Caco-2 (cell line): ENCODE data around the gene MCAM. TPM values are rescaled to one million over a fixed set of nuclear protein-coding genes. Genes with fewer than 3 reads are reported as not detected.

Experiments used
- BruUV-seq: library from RNA; stranded (reverse); fragments of 400-500 nt; replicated peaks from 2 replicates; lab custom pipeline; 2021; lab: Mats Ljungman, UMichigan
- CTCF ChIA-PET: fragments of 300-600 bp; sonication (Branson Sonifier 250); formaldehyde crosslinking; loops from one replicate; lab custom pipeline; 2022; ENCODE audit warnings: antibody characterized with exemption; lab: Charles Lee
- POLR2A ChIA-PET: fragments of 300-600 bp; sonication (Branson Sonifier 250); formaldehyde crosslinking; loops from one replicate; lab custom pipeline; 2022; ENCODE audit warnings: antibody characterized with exemption; lab: Charles Lee
- DNase-seq, 2 experiments: peaks; one replicate each; pipeline versions ENCODE4 v3.0.0 to v3.0.0-alpha.2; 2020 to 2022
- H3K27me3 ChIP-seq: replicated peaks from 2 replicates; pipeline ENCODE4 v1.6.0; 2011; ENCODE audit warnings: low read length; ENCODE audit not compliant: control insufficient read depth, insufficient read depth
- H3K36me3 ChIP-seq: 2 replicates; pipeline ENCODE4 v1.5.1; 2011; ENCODE audit warnings: low read length; ENCODE audit not compliant: control insufficient read depth, insufficient read depth
- H3K4me1 ChIP-seq: fragments of 250-450 bp; sonication (Bioruptor Pico); 2 replicates; pipeline ENCODE4 v1.5.1; 2020; ENCODE audit warnings: mild to moderate bottlenecking
- H3K4me3 ChIP-seq: 2 replicates; pipeline ENCODE4 v1.5.1; 2011; ENCODE audit warnings: low read depth, mild to moderate bottlenecking, control low read depth, low read length
- H3K9me3 ChIP-seq: fragments of 250-450 bp; sonication (Bioruptor Pico); 2 replicates; pipeline ENCODE4 v1.5.1; 2020; ENCODE audit warnings: mild to moderate bottlenecking, moderate library complexity
- H3K27ac Mint-ChIP-seq: one replicate; pipeline ENCODE4 v1.8.0; 2022; ENCODE audit warnings: mixed read lengths; ENCODE audit not compliant: unreplicated experiment
- H3K27me3 Mint-ChIP-seq: one replicate; pipeline ENCODE4 v1.8.0; 2022; ENCODE audit warnings: mixed read lengths; ENCODE audit not compliant: insufficient read depth, unreplicated experiment
- H3K36me3 Mint-ChIP-seq: one replicate; pipeline ENCODE4 v1.8.0; 2022; ENCODE audit warnings: mild to moderate bottlenecking, mixed read lengths; ENCODE audit not compliant: insufficient read depth, unreplicated experiment
- H3K4me1 Mint-ChIP-seq: one replicate; pipeline ENCODE4 v1.8.0; 2022; ENCODE audit warnings: low read depth, mixed read lengths; ENCODE audit not compliant: unreplicated experiment
- H3K4me3 Mint-ChIP-seq: one replicate; pipeline ENCODE4 v1.8.0; 2022; ENCODE audit warnings: mild to moderate bottlenecking, moderate library complexity, mixed read lengths; ENCODE audit not compliant: unreplicated experiment
- H3K9me3 Mint-ChIP-seq: one replicate; pipeline ENCODE4 v1.8.0; 2022; ENCODE audit warnings: mixed read lengths; ENCODE audit not compliant: unreplicated experiment
- CTCF ChIP-seq, 2 experiments: fragments of 200-600 bp in 1 of 2; IDR thresholded peaks; 1 replicate in 1 of 2; 2 replicates in 1 of 2; pipeline versions ENCODE4 v1.5.1 to v1.8.0; 2011 to 2022; ENCODE audit warnings: antibody characterized with exemption in 1 of 2, control low read depth in 1 of 2, inconsistent platforms in 1 of 2, low read depth in 1 of 2, low read length in 1 of 2, mild to moderate bottlenecking in 1 of 2, moderate library complexity in 1 of 2; ENCODE audit not compliant: insufficient read depth in 1 of 2, severe bottlenecking in 1 of 2, unreplicated experiment in 1 of 2
- intact Hi-C: fragments of 100-400 bp; cut with micrococcal nuclease; formaldehyde crosslinking; loops from one replicate; pipeline ENCODE4 v1.10.0; 2022; ENCODE audit not compliant: unreplicated experiment
- total RNA-seq: library from RNA; stranded (reverse); gene quantifications from 2 replicates; pipeline ENCODE4 v1.2.3, GENCODE V29; 2022

MCAM gene
- total RNA-seq, 1 experiment from 2014 or later: 9.8 TPM

- Histone ChIP-seq H3K27me3 (no peaks in the 10 kb centered on the region), H3K36me3 (peaks cover 2% of the 10 kb centered on the region; the same call in 1 of the 2 replicates), H3K4me3 (peak overlapping the region; percentile 64), H3K4me1 (peaks cover 75% of the 10 kb centered on the region), H3K9me3 (no peaks in the 10 kb centered on the region)
- Mint-ChIP-seq H3K4me3 (peak overlapping the region; percentile 77), H3K9me3 (no peaks in the 10 kb centered on the region), H3K27me3 (no peaks in the 10 kb centered on the region), H3K4me1 (peaks cover 68% of the 10 kb centered on the region), H3K36me3 (peaks cover 9% of the 10 kb centered on the region), H3K27ac (peak overlapping the region; percentile 67)
- ChIA-PET POLR2A (interaction anchor here (0.6 kb wide), 1 partner anchor 28 kb away, joined by 11 read pairs; no protein-coding TSS in a partner anchor), CTCF (interaction anchor here (0.6 to 3.4 kb wide), 5 partner anchors 10 to 187 kb away, joined by 3 to 37 read pairs (median 11); partner anchors contain the start of gene CBL)
- intact Hi-C loops: no loop called here
- no TSS peak for BruUV-seq
- DNase-seq: peak in 1 of 2 experiments; percentile 92
- TF ChIP-seq CTCF (IDR thresholded peaks at IDR 0.05; ENCODE audit: insufficient read depth in 1 of 2, low read depth in 1 of 2, low read length in 1 of 2, severe bottlenecking in 1 of 2, unreplicated experiment in 1 of 2): no peak
Measured at GRCh38 chr11:119363851-119364590, 47.1 kb upstream of the MCAM start.

DNA sequence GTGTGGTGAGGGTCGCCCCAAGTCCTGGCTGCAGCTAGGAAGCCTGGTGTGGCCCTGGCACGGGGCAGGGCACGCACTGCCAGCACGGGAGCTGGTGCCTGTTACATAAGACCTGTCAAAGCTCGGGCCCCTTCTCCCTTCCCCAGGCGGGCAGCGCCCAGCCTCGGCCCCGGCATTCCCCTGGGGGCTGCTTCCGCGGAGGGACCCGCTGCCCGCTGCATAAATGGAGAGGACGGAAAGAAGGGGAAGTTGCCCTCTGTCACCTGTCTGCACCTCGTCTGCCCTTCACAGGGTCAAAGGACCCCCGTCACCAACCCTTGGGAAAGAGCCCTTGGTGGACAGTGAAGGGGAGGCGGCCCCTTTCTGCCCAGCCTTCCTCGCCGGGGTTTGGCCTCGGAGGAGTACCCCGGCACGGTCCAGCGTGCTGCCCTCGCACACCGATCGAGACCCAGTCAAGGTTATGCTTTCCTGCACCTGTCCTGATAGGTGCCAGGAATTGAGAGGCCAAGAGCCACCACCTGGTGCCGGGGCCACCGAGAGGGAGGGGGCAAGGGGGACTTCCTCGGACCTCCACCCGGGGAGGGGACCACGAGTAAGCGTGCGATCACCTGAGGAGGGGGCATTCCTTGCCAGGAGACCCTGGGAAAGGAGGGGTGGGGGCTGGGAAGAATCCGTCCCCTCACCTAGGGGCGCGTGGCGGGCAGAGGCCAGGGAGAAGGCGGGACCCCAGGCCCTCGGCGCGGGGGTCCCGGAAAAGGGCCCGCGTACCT lies 46.3 kb upstream of the MCAM start:
- peaks cover 62% of the 10 kb centered on the region for H3K4me1 Mint-ChIP-seq
- H3K4me3 Mint-ChIP-seq: peak overlapping the region; percentile 77
- no peaks in the 10 kb centered on the region for H3K27me3 Mint-ChIP-seq
- POLR2A ChIA-PET: interaction anchor here (0.6 kb wide), 1 partner anchor 28 kb away, joined by 11 read pairs; no protein-coding TSS in a partner anchor
- peaks cover 17% of the 10 kb centered on the region for H3K36me3 Mint-ChIP-seq
- Histone ChIP-seq H3K4me3 (peak overlapping the region; percentile 64), H3K36me3 (peaks cover 5% of the 10 kb centered on the region; the same call in 1 of the 2 replicates), H3K27me3 (no peaks in the 10 kb centered on the region), H3K4me1 (peaks cover 67% of the 10 kb centered on the region), H3K9me3 (no peaks in the 10 kb centered on the region)
- no peak for TF ChIP-seq CTCF (IDR thresholded peaks at IDR 0.05; ENCODE audit: insufficient read depth in 1 of 2, low read depth in 1 of 2, low read length in 1 of 2, severe bottlenecking in 1 of 2, unreplicated experiment in 1 of 2)
- intact Hi-C loops: no loop called here
- H3K27ac Mint-ChIP-seq: peak overlapping the region; percentile 28
- CTCF ChIA-PET: interaction anchor here (0.6 to 3.4 kb wide), 5 partner anchors 11 to 75 kb away, joined by 3 to 91 read pairs (median 8); partner anchors contain the start of gene C1QTNF5
- H3K9me3 Mint-ChIP-seq: no peaks in the 10 kb centered on the region
- no TSS peak for BruUV-seq
- no peak for DNase-seq

GRCh38 chr11:119362741-119363080 lies 45.8 kb upstream of the MCAM start:
- Histone ChIP-seq H3K36me3 (peaks cover 6% of the 10 kb centered on the region; the same call in 1 of the 2 replicates), H3K9me3 (no peaks in the 10 kb centered on the region), H3K27me3 (no peaks in the 10 kb centered on the region), H3K4me1 (peaks cover 62% of the 10 kb centered on the region), H3K4me3 (no peak overlapping the region)
- Mint-ChIP-seq H3K4me1 (peaks cover 56% of the 10 kb centered on the region), H3K36me3 (peaks cover 18% of the 10 kb centered on the region), H3K27ac (peak overlapping the region; percentile 97), H3K27me3 (no peaks in the 10 kb centered on the region), H3K4me3 (peak overlapping the region; percentile 77), H3K9me3 (no peaks in the 10 kb centered on the region)
- ChIA-PET CTCF (interaction anchor here (0.6 to 3.4 kb wide), 6 partner anchors 12 to 1529 kb away, joined by 3 to 91 read pairs (median 6); partner anchors contain the start of gene C1QTNF5), POLR2A (no interaction called here)
- BruUV-seq: no TSS peak
- no peak for DNase-seq
- TF ChIP-seq CTCF (IDR thresholded peaks at IDR 0.05; ENCODE audit: insufficient read depth in 1 of 2, low read depth in 1 of 2, low read length in 1 of 2, severe bottlenecking in 1 of 2, unreplicated experiment in 1 of 2): no peak
- intact Hi-C loops: no loop called here
